Osteocyte (in vitro differentiated cells): ENCODE measurements around the gene PHKB. TPM values are rescaled to one million over a fixed set of nuclear protein-coding genes. Genes with fewer than 3 reads are reported as not detected.
A peak's percentile ranks its signal among the peaks of the same experiment; 100 is the strongest.

Experiments
- DNase-seq: peaks from one replicate; pipeline ENCODE4 v3.0.0; 2021; ENCODE audit warnings: mixed read lengths; ENCODE audit not compliant: unreplicated experiment; ENCODE audit errors: extremely low spot score
- H3K27ac Mint-ChIP-seq: one replicate; pipeline ENCODE4 v1.8.0; 2021; ENCODE audit warnings: mild to moderate bottlenecking, mixed read lengths; ENCODE audit not compliant: unreplicated experiment
- H3K27me3 Mint-ChIP-seq: one replicate; pipeline ENCODE4 v1.8.0; 2021; ENCODE audit warnings: mixed read lengths; ENCODE audit not compliant: unreplicated experiment
- H3K36me3 Mint-ChIP-seq: one replicate; pipeline ENCODE4 v1.8.0; 2021; ENCODE audit warnings: mixed read lengths; ENCODE audit not compliant: unreplicated experiment
- H3K4me1 Mint-ChIP-seq: one replicate; pipeline ENCODE4 v1.8.0; 2021; ENCODE audit warnings: mixed read lengths; ENCODE audit not compliant: unreplicated experiment
- H3K4me3 Mint-ChIP-seq: one replicate; pipeline ENCODE4 v1.8.0; 2021; ENCODE audit warnings: mild to moderate bottlenecking, moderate library complexity, mixed read lengths; ENCODE audit not compliant: unreplicated experiment
- H3K9me3 Mint-ChIP-seq: one replicate; pipeline ENCODE4 v1.8.0; 2021; ENCODE audit warnings: mixed read lengths; ENCODE audit not compliant: unreplicated experiment
- total RNA-seq: library from RNA; stranded (reverse); gene quantifications from 2 replicates; pipeline ENCODE4 v1.2.1, GENCODE V29; 2021
- TF ChIP-seq, protein P1 (sequence below): fragments of 200-600 bp; sonication (generic); IDR thresholded peaks from 2 replicates; pipeline ENCODE4 v1.5.0; 2021; ENCODE audit warnings: antibody characterized with exemption, mild to moderate bottlenecking, moderate library complexity

PHKB gene
- total RNA-seq, 1 donor from 2014 or later: 64.3 TPM

DNA sequence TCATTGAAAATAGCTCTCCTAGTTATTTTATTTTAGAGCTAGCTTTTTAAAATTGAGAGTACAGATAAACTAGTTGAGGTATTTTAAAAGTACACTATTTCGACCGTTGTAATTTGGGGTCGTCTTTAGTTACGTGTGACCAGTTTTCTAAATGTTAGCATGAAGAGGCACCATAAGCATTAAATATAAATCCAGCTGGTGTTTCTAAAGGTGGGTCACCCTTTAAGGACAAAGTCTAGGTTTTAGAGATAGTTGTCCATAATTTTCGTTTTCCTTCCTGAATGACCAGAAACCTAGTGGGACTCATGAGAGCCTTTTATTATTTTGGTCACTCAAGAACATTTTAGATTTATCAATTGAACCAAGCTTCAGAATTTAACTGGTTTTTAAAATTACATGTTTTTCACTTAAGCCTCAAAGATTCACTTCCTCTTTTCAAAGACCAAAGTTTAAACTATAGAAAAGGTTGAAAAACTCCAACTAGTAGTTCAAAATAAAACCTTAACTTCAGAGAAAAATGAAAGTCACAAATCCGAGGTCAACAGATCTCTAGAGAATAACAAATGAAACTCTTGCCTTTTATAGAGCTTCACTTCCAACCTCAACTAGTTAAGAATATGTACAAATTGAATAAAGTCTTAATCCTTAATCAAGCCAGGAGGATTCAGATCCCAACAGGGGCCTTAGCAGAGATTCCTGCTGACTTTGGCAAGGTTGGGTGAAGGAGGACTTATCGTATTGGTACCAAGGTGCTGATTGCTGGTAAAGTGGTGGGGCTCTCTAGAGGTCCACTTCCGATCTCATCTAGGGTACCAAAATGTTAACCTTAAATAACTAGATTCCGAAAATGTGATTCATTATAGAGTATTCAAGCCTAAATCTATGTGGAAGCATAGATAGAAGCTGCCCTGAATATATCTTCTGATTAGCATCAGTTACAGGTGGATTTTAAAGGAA, 32.5 kb downstream of the PHKB start:
- Mint-ChIP-seq H3K27me3 (no peaks in the 10 kb centered on the region), H3K27ac (peak overlapping the region; percentile 88), H3K4me1 (peaks cover 22% of the 10 kb centered on the region), H3K36me3 (peaks cover 18% of the 10 kb centered on the region), H3K9me3 (peaks cover 4% of the 10 kb centered on the region), H3K4me3 (peak overlapping the region; percentile 63)
- DNase-seq: no peak
- TF ChIP-seq, protein P1, sequence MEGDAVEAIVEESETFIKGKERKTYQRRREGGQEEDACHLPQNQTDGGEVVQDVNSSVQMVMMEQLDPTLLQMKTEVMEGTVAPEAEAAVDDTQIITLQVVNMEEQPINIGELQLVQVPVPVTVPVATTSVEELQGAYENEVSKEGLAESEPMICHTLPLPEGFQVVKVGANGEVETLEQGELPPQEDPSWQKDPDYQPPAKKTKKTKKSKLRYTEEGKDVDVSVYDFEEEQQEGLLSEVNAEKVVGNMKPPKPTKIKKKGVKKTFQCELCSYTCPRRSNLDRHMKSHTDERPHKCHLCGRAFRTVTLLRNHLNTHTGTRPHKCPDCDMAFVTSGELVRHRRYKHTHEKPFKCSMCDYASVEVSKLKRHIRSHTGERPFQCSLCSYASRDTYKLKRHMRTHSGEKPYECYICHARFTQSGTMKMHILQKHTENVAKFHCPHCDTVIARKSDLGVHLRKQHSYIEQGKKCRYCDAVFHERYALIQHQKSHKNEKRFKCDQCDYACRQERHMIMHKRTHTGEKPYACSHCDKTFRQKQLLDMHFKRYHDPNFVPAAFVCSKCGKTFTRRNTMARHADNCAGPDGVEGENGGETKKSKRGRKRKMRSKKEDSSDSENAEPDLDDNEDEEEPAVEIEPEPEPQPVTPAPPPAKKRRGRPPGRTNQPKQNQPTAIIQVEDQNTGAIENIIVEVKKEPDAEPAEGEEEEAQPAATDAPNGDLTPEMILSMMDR: no peak

- TF ChIP-seq, protein P1: no peak
- Mint-ChIP-seq H3K9me3 (no peaks in the 10 kb centered on the region), H3K4me1 (no peaks in the 10 kb centered on the region), H3K27me3 (no peaks in the 10 kb centered on the region), H3K36me3 (peaks cover 33% of the 10 kb centered on the region), H3K4me3 (no peak overlapping the region), H3K27ac (no peak overlapping the region)
- DNase-seq: no peak
Observed at GRCh38 chr16:47499080-47499699, 38.1 kb downstream of the PHKB start.

- H3K4me1 Mint-ChIP-seq: no peaks in the 10 kb centered on the region
- TF ChIP-seq, protein P1: no peak
- no peak overlapping the region for H3K27ac Mint-ChIP-seq
- DNase-seq: no peak
- H3K4me3 Mint-ChIP-seq: no peak overlapping the region
- no peaks in the 10 kb centered on the region for H3K9me3 Mint-ChIP-seq
- H3K27me3 Mint-ChIP-seq: no peaks in the 10 kb centered on the region
- peaks cover 38% of the 10 kb centered on the region for H3K36me3 Mint-ChIP-seq
Observed at GRCh38 chr16:47499700-47500264, 38.7 kb downstream of the PHKB start.

GRCh38 chr16:47503936-47504335, 42.8 kb downstream of the PHKB start:
- Mint-ChIP-seq H3K4me1 (peaks cover 6% of the 10 kb centered on the region), H3K27ac (no peak overlapping the region), H3K36me3 (peaks cover 37% of the 10 kb centered on the region), H3K9me3 (no peaks in the 10 kb centered on the region), H3K4me3 (no peak overlapping the region), H3K27me3 (no peaks in the 10 kb centered on the region)
- DNase-seq: no peak
- TF ChIP-seq, protein P1: no peak

DNA sequence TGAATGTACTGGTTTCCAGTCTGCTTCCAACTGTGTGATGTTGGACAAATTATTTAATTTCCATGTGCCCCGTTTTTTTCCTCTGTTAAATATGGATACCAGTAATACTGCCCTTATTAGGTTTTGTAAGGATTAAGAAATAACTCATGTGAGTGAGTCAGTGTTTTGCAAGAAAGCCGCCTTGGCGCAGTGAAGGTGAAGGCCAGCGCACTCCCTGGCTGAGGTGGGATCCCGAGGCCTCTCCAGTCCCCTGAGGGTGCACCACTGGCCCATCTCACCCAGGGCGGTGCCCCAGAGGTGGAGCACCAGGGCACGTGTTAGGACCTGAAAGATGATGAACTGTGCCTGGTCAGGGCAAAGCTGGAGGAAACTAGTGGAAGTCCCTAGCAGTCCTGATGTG, 43.5 kb downstream of the PHKB start:
- DNase-seq: no peak
- TF ChIP-seq, protein P1: no peak

More for the DNA sequence above, 43.5 kb downstream of the PHKB start:
- no peaks in the 10 kb centered on the region for H3K27me3 Mint-ChIP-seq
- no peaks in the 10 kb centered on the region for H3K9me3 Mint-ChIP-seq
- no peak overlapping the region for H3K27ac Mint-ChIP-seq
- H3K36me3 Mint-ChIP-seq: peaks cover 36% of the 10 kb centered on the region
- H3K4me3 Mint-ChIP-seq: no peak overlapping the region
- peaks cover 6% of the 10 kb centered on the region for H3K4me1 Mint-ChIP-seq
